ENCODE data around the gene BCL2L12. TPM values are rescaled to one million over a fixed set of nuclear protein-coding genes. Genes with fewer than 3 reads are reported as not detected.
A peak's percentile ranks its signal among the peaks of the same experiment; 100 is the strongest.

Gene BCL2L12
- polyA plus RNA-seq, 1 experiment, result 21.5 TPM

DNA sequence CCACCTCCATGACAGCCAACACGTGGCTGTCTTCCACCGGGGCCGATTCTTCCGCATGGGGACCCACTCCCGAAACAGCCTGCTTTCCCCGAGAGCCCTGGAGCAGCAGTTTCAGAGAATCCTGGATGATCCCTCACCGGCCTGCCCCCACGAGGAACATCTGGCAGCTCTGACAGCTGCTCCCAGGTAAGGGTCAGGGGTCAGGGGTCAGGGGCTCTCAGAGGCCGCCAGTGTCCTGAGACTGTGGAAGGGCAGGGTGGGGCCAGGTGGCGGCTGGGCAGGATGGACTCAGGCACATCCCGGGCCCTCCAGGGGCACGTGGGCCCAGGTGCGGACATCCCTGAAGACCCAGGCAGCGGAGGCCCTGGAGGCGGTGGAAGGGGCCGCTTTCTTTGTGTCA is 40.2 kb downstream of the BCL2L12 start:
- H3K36me3 ChIP-seq (ENCODE audit: control insufficient read depth, insufficient read depth, low read length), result peaks cover 10% of the 10 kb centered on the region
- TF ChIP-seq, protein P1, sequence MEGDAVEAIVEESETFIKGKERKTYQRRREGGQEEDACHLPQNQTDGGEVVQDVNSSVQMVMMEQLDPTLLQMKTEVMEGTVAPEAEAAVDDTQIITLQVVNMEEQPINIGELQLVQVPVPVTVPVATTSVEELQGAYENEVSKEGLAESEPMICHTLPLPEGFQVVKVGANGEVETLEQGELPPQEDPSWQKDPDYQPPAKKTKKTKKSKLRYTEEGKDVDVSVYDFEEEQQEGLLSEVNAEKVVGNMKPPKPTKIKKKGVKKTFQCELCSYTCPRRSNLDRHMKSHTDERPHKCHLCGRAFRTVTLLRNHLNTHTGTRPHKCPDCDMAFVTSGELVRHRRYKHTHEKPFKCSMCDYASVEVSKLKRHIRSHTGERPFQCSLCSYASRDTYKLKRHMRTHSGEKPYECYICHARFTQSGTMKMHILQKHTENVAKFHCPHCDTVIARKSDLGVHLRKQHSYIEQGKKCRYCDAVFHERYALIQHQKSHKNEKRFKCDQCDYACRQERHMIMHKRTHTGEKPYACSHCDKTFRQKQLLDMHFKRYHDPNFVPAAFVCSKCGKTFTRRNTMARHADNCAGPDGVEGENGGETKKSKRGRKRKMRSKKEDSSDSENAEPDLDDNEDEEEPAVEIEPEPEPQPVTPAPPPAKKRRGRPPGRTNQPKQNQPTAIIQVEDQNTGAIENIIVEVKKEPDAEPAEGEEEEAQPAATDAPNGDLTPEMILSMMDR (IDR thresholded peaks at IDR 0.05; ENCODE audit: insufficient read depth, low read depth, low read length), result no peak
- H3K27me3 ChIP-seq (ENCODE audit: control insufficient read depth, insufficient read depth, low read length), result no peaks in the 10 kb centered on the region
- ChIA-PET CTCF (interaction anchor here (2.0 kb wide), 1 partner anchor 11 kb away, joined by 10 read pairs; no protein-coding TSS in a partner anchor), POLR2A (no interaction called here)
- H3K4me3 ChIP-seq (ENCODE audit: low read depth, low read length), result no peak overlapping the region
- DNase-seq (ENCODE audit: low read depth), result no peak

DNA sequence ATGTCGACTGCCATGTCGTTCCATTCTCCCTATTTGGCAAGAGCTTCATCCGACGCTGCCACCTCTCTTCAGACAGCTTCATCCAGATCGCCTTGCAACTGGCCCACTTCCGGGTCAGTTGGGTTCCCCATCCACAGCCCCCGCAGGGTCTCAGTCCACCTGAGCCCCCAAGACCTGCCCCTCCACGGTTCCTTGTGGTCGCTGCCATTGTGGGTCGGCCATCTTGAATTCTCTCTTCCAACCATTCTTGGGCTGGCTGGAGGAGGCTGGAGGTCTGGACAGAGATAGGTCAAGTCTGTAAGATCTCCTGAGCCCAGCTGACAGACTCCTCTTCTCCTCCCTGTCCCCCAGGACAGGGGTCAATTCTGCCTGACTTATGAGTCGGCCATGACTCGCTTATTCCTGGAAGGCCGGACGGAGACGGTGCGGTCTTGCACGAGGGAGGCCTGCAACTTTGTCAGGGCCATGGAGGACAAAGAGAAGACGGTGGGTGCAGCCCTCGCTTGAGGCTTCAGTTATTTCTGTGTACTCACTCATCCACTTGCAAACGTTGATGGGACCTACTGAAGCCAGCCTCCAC is 44.7 kb downstream of the BCL2L12 start:
- TF ChIP-seq, protein P1 (IDR thresholded peaks at IDR 0.05; ENCODE audit: insufficient read depth, low read depth, low read length), result no peak
- DNase-seq (ENCODE audit: low read depth), result no peak
- Histone ChIP-seq H3K4me3 (ENCODE audit: low read depth, low read length) (no peak overlapping the region), H3K36me3 (ENCODE audit: control insufficient read depth, insufficient read depth, low read length) (peaks cover 10% of the 10 kb centered on the region), H3K27me3 (ENCODE audit: control insufficient read depth, insufficient read depth, low read length) (no peaks in the 10 kb centered on the region)
- ChIA-PET CTCF (no interaction called here), POLR2A (no interaction called here)

DNA sequence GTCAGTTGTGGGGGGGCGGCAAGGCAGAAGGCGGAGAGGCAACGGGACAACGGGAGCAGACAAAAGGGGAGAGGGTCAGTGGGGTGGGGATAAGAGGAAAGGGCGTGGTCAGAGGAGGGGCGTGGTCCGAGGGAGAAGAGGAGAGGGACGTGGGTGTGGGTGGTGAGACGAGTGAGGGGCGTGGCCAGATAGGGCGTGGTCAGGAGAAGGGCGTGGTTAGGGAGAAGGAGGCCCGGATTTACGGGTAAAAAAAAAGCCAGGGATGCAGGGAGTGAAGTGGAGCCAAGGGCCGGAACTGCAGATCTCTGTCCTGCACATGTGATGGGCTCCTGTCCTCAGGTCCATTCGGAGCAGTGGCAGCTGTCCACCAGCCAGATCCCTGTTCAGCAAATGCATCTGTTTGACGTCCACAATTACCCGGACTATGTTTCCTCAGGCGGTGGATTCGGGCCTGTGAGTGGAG is 46.7 kb downstream of the BCL2L12 start:
- H3K4me3 ChIP-seq (ENCODE audit: low read depth, low read length), result peak overlapping the region; percentile 38
- H3K36me3 ChIP-seq (ENCODE audit: control insufficient read depth, insufficient read depth, low read length), result 0 out of 2 replicates have a peak, but pooled peaks cover 2% of the 10 kb centered on the region
- POLR2A ChIA-PET, result interaction anchor here (0.7 kb wide), 1 partner anchor 153 kb away, joined by 3 read pairs; no protein-coding TSS in a partner anchor
- H3K27me3 ChIP-seq (ENCODE audit: control insufficient read depth, insufficient read depth, low read length), result no peaks in the 10 kb centered on the region
- TF ChIP-seq, protein P1 (IDR thresholded peaks at IDR 0.05; ENCODE audit: insufficient read depth, low read depth, low read length), result no peak
- DNase-seq (ENCODE audit: low read depth), result peak; percentile 61
- CTCF ChIA-PET, result no interaction called here

DNA sequence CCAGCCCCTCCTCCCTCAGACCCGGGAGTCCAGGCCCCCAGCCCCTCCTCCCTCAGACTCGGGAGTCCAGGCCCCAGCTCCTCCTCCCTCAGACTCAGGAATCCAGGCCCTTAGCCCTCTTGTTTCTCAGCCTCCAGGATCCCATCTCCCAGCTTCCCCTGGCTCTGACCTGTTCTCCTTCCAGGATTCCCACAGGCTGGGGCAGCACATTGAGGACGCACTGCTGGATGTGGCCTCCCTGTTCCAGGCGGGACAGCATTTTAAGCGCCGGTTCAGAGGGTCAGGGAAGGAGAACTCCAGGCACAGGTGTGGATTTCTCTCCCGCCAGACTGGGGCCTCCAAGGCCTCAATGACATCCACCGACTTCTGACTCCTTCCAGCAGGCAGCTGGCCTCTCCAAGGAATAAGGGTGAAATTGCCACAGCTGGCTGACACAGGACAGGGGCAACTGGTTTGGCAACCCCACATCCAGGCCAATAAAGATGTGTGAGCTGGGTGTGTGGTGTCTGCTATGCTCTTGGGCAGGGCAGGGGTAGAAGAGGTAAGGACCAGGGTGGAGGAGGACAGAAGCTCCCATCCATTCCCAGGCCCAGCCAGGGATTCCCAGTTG is 47.6 kb downstream of the BCL2L12 start:
- DNase-seq (ENCODE audit: low read depth), result no peak
- ChIA-PET POLR2A (no interaction called here), CTCF (no interaction called here)
- H3K4me3 ChIP-seq (ENCODE audit: low read depth, low read length), result no peak overlapping the region
- 0 out of 2 replicates have a peak, but pooled peaks cover 2% of the 10 kb centered on the region for H3K36me3 ChIP-seq (ENCODE audit: control insufficient read depth, insufficient read depth, low read length)
- TF ChIP-seq, protein P1 (IDR thresholded peaks at IDR 0.05; ENCODE audit: insufficient read depth, low read depth, low read length), result no peak
- no peaks in the 10 kb centered on the region for H3K27me3 ChIP-seq (ENCODE audit: control insufficient read depth, insufficient read depth, low read length)

DNA sequence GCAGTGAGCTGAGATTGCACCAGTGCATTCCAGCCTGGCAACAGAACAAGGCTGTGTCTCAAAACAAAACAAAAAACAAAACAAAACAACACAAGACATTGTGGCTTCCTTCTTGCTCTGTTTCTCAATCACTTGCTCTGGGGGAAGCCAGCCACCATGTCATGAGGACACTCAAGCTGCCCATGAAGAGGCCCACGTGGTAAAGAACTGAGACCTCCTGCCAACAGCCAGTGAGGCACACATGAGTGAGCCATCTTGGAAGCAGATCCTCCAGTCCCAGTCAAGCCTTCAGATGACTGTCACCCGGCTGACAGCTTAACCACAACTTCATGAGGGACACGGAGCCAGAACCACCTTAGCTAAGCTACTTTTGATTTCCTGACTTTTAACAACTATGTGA is 50.4 kb downstream of the BCL2L12 start:
- no peak overlapping the region for H3K4me3 ChIP-seq (ENCODE audit: low read depth, low read length)
- POLR2A ChIA-PET, result no interaction called here
- H3K27me3 ChIP-seq (ENCODE audit: control insufficient read depth, insufficient read depth, low read length), result no peaks in the 10 kb centered on the region
- TF ChIP-seq, protein P1 (IDR thresholded peaks at IDR 0.05; ENCODE audit: insufficient read depth, low read depth, low read length), result no peak
- no peak for DNase-seq (ENCODE audit: low read depth)
- H3K36me3 ChIP-seq (ENCODE audit: control insufficient read depth, insufficient read depth, low read length), result 0 out of 2 replicates have a peak, but pooled peaks cover 2% of the 10 kb centered on the region
- CTCF ChIA-PET, result interaction anchor here (0.6 to 2.5 kb wide), 6 partner anchors 11 to 643 kb away, joined by 3 to 10 read pairs (median 5); partner anchors contain the start of genes FUZ and TSKS
